GM21390 (cell line): ENCODE measurements around the gene CFAP61.

Source experiments
- ATAC-seq: cut with Tn5 transposase; IDR thresholded peaks from one replicate; pipeline ENCODE4 v1.9.1; 2021; ENCODE audit not compliant: unreplicated experiment

CFAP61 gene

DNA sequence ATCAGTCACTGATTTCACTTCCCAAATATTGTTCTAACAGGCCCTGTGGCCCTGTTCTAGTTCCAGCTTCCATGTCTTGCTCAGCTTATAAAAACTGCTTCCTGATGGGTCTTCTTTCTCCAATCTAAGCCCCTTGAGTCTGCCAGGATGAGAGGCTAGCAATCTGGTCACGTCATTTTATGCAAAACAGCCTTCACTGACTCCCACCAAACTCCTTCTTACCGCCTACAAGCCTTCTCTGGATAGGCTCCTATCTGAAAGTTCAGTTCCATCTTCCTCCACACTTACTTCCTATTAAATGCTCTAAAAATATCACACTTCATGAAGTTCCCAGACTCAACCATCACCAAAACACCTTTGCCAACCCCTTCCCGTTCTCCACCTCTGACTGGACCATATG lies 15.6 kb upstream of the CFAP61 start:
- ATAC-seq = no peak

DNA sequence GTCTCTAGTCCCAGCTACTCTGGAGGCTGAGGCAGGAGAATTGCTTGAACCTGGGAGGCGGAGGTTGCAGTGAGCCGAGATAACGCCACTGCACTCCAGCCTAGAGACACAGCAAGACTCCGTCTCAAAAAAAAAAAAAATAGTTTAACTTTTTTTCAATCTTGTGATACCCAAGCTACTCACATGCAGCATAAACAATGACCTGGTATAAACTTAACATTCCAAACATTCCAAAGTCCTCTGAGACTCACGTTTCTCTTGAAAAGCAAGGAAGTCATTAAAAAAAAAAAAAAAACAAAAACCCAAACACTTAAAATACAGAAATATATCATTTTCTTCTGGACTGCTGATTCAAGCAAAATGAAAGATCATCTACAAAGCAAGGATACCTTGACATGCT lies 14.4 kb upstream of the CFAP61 start:
- ATAC-seq = no peak

DNA sequence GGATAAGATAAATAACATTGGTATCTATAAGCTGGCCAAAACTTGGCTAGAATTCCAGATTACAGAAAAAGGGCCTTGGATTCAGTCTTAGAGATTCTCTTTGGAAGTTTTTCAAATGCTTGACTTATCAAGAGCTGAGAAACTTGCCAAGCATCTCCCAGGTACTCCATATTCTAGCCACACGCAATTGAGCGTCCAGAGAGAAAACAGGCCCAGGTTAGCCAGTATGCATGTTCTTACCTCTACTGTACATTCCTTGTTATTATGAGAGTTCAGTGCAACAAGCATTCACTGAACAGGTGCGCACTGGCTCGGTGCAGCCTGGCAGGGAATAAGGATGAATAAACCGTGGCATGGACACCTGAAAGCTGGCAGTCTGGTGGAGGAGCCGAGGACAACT lies 13.7 kb upstream of the CFAP61 start:
- ATAC-seq = no peak

DNA sequence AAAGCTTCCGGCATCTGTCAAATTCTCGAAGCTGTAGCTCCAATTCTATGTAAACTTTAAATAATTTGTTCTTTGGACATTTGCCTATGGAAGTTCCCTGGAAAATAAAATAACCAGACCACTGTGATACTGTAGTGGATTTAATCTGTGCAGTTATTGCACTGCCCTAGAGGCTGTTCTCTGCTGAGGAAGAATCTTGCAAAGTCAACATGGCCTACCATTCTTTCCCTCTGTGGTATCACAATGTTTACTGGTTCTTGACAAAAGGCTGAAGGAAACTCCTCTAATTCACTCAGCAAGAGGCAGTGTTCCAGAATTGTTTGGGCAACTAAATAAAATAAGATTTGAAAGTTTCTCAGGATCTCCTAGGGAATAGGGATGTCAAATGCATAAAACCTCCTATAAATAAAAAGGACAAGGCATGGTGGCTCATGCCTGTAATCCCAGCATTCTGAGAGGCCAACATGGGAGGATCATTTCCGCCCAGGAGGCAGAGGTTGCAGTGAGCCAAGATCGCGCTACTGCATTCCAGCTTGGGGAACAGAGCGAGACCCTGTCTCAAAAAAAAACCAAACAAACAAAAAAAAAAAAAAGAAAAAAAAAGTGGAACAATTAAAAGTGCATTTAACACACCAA lies 12.5 kb upstream of the CFAP61 start:
- ATAC-seq = no peak

DNA sequence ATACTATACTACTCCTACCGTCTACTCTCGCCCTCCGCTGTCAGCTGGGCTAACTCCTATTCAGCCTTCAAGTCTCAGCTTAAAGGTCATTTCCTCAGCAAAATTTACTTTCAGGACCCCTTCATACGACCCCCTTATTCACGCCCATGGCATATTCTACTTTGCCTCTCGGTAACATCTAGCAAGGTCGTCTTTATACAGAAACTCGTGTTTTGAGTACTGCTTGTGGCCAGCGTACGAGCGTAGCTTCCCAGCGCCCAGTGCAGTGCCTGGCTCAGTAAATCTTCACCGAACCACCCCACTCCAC lies 612 bp upstream of the CFAP61 start:
- ATAC-seq = peak; percentile 3

DNA sequence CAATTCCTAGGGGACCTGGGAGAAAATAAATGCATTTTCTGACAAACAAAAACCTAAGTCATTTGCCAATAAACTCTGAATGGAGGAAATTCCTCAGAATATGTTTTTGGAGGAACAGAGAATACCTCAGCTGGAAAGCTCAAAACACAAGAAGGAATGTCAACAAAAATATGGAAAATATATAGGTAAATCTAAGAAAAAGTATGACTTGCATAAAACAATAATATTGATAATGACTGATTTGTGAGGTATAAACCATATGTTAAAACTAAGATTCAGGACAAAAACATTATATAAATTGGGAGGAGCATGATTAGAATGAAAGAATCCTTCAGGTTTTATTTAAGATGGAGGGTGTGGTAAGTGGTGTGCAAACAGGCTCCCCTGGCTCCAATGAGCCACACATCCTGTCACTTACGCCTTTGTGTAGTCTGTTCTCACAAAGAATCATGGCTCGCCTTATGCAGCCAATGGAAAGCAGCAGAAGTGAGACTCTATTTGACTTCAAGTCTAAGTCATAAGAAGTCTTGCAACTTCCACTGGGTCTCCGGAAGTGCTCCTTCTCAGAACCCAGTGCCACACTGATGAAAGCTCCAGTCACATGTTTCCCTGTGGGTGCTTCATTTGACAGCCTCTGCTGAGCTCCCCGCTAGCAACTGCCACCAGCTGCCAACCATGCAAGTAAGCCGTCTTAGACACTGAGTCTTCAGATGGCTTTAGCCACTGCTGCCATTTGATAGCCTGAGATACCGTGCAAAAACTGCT lies 8.1 kb downstream of the CFAP61 start:
- no peak for ATAC-seq

DNA sequence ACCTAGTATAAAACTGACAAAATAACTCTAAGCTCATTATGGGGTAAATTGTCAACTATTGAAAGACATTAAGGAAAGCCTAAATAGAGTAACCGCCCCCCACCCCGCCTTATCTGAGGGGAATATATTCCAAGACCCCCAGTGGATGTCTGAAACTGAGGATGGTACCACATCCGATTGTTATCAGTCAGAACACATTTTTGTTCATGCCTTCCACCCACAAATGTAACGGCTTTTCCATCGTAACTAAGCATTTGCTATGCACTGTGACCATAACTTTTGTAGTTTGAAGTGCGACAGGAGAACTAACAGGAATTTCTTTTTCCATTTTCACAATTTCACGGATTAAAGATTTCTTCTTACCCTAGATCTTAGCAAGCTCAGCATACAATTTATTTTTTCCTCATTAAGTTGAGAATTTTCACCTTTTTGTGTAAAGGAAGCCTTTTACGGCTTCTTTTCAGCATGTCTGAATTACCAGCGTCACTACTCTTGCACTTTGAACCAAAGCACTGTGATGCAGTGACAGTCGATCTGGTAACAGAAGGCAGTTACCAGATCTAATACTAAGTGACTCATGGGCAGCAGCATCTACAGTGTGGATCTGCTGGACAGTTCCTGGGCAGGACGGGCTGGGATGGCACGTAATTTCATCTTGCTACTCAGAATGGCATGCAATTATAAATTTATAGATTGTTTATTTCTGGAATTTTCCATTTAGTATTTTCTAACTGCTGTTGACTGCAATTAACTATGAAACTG lies 11.8 kb downstream of the CFAP61 start:
- no peak for ATAC-seq

DNA sequence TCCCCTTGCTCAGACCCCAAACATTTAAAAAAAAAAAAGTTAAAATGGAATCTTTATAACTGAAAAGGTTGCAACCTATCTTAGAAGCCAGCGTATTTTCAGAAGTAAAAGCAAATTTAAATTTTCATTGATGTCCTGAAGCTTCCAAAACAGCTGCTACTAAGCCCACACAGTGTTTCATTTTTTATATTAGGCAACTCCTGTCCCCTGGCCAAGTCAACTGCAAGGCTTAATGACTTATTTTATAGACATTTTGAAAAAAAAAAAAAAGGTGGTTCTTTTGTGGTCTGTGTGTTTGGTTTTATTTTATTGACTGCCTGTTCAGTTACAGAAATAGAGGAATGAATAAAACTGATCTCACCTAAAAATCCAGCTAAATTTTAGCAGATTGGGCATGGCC lies 13.0 kb downstream of the CFAP61 start:
- ATAC-seq = no peak

DNA sequence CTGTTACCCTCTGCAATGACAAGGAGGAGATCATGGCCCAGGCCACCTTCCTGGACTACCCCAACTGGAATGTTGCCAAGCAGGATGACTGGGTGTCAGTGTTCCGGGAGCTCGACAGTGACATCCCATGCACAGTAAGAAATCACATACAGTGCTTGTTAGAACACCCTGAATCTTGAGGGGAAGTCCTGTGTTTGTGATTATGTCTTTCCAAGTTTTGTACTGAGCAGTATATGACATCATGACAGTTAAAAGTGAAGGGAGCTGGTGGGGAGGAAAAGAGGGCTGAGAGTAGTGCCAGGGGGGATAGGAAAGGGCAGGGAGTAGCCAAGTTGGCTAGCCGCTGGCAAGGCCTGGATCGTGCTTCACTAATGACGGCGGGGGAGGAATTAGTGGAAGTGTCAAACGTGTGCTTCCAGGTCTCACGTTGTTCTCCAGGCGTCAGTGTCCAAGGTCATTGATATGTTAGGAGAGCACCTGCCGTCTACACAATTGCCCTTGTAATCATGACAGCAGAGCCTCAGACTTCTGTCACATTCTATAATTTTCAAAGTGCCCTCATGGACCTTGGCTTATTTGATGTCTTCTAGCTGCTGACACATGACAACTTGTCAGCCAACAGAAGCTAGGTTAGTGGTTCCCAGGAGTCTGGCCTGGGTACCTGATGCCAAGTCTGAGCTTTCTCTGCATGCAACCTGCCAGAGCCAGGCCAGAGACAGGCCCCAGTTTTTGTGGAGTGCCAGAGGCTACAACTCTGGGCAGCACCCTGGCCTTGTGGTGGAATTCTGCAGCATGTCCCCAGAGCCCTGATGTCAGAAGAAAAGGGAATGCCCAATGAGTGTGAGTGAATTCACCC lies 18.8 kb downstream of the CFAP61 start:
- no peak for ATAC-seq

DNA sequence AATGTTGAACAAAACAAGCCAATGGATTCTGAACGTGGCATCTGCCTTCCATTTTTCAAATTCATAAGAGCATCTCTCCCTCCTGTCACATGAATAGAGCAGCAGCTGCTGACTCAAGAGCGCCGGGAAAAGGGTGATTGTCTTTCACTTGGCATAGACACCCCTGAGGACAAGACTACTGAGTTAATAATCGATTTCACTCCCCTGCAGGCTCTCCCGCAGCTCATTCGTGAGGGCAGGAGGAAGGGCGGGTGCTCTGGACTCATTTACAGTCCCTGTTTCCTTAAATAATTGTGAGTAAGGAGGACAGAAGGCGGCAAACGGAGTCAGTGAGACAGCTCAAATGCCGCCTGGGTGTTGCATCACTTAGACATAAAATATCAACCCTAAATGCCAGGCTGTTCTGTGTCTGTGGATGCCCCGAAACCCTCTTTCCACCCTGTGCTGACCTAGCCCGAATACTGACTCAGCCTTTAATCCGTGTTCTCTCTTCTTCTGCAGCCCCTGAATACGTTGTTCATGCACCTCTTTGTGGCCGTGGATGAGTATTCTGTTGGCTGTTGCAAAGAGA lies 21.6 kb downstream of the CFAP61 start:
- ATAC-seq = no peak

DNA sequence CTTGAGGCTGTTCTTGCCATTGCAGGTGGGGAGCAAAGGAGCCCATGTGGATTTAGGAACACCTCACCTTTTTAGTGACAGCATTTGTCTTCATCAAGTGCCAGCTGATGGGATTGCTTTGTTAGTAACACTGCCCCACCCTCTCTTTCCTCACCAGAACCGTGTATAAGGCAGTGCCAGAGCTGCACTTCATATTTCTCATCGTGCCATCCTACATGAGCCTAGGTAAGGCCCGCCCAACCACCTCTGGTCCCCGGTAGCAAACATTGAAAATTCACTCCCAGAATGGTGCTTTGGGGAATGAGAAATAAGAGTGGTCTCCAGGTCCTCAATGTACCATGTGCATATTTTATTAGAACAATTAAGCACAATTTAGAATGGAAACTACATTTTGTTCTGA lies 22.7 kb downstream of the CFAP61 start:
- ATAC-seq = no peak

DNA sequence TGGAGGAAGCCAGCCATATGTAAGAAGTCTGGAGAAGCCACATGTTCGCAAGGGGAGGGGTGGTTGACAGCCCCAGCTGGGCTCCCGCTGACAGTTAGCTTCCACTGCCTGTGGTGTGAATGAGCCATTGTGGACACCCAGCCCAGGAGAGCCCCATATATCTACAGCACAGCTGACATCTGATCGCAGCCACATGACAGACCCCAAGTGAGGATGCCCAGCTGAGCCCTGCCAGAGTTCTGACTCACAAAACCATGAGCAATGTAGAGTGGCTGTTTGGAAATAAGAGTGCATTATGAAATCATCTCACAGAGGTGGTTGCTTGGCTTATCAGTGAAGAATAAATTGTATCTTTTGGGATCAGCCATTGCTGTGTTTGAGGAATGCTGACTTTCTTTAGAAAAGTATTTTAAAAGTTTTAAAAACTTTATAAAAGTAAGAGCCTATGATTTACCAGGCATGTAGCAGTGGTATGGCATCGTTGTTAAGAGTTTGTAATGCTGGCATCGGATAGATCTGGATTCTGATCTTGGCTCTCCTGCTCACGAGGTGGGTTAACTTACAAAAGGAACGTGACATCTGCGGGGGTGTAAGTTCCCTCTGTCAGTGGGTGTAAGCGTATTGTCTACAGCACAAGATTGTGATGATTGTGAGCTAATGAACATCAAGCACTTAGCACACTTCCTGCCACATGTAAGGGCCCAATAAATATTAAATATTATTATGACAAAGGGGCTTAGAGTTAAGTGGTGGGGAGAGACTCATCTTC lies 24.1 kb downstream of the CFAP61 start:
- ATAC-seq = no peak

DNA sequence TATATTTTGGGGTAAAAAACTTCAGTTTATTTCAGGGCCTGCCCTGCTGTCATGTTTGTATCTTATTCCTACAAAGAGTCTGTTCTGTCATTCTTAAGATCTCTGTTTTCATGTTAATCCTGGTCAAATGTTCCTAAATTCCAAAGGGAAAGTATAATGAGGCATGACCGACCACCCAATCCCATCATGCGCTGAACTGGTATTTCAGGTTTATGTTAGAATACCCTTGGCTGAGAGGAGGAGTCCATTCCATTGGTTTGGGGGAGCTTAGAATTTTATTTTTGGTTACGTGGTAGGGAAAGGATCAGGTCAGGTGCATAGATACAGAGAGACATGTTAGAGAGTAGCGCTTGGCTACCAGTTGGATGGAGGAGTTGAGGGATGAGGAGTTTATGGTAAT lies 25.7 kb downstream of the CFAP61 start:
- no peak for ATAC-seq

DNA sequence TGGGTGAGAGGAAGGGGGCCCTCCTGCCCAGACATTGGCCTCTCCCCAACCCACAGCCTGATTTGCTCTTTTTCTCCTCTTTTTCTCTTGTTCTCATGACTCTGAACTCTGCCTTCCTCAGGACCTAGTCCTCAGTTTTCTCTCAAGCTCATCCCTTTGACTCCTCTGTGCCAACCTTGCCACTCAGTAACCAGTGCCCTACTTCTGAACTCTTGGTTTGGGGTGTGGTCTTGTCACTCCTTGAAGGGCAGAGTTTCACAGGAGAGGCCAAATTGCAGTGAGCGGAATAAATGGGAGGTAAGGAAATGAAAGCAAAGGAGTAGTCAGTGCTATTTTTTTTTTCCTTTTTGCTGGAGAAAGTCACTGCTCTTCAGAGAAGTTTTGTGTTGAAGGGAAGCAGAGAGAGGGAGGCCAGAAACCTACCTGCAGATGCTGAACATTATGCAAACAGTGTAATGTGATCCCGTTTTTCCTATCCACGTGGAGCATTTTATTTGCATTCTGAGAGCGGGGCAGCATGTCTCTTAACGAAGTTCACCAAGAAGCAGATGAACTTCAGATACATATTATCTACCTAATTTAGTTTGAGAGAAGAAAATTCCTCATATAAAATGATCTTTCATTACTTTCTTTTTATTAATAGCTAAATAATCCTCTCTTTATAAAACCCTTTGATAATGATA lies 26.9 kb downstream of the CFAP61 start:
- ATAC-seq = no peak

DNA sequence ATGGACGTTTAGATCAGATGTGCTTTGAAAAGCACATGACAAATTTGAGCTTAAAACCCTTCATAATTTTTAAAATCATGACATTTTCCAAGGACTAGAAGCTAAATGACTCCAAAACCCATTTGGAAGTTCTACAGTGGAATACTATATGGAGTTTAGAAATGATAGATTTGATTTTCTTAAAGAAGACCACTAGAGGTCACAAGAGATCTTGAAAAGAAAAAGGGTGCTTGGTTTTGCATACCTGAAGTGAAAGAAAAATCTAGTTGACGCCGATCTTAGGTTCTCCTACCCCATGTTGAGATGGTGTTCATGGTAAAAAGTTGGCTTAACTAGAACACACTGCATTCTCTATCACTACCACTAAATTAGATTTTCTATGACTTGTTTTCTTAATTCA lies 31.5 kb downstream of the CFAP61 start:
- no peak for ATAC-seq

DNA sequence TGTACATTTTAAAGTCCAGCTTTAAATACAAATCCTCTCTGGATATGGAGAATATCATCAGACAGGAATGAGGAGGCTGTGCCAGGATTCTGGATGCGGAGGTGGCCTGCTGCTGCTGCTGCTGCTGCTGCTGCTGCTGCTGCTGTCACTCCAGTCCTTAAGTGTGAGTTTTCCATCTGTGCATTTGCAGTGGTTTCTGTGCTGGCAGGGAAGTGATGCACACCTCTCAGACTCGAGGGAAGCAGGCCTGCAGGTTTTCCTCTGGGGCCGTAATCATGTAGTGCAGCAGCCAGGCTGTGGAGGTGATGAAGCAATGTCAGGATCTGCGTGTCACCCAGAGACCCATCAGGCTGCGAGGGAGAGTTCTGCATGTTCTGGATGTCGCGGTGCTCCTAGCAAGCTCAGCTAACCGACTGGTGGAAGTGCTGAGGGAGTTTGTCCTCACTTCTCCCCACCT lies 32.0 kb downstream of the CFAP61 start:
- no peak for ATAC-seq

DNA sequence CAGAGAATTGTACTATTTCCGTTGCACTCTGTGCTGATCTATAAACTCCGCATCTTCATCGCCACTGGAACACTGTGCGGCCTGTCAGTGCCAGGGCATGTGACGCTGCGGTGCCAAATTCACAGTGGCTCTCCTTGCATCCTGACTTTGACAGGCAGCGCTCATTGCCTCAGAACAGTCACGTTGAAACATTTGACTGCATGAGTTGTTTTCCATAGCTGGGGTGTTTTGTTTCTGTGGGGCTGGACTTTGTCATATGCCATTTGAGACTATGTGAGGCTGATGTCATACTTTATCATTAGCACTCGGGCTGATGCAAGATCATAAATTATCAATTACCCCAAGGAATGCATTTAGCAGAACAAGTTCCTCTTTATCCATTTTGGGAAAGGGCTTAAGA lies 32.7 kb downstream of the CFAP61 start:
- no peak for ATAC-seq

DNA sequence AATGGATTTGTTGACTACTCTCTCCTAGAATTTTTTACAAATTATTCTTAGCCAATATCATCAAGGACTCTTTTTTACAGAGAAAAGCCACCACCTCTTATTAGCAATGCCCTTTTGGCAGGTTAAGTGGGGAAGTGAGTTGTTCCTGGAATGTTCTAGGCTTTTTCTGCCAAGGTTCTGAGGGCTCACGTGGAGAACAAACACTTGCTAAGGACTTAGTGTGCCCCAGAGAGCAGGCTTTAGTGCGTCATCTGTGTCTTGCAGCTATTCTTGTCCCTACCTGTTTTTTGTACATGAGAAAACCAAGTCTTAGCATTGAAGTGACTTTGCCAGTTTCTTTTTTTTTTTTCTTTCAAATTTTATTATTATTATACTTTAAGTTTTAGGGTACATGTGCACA lies 33.5 kb downstream of the CFAP61 start:
- ATAC-seq = no peak

DNA sequence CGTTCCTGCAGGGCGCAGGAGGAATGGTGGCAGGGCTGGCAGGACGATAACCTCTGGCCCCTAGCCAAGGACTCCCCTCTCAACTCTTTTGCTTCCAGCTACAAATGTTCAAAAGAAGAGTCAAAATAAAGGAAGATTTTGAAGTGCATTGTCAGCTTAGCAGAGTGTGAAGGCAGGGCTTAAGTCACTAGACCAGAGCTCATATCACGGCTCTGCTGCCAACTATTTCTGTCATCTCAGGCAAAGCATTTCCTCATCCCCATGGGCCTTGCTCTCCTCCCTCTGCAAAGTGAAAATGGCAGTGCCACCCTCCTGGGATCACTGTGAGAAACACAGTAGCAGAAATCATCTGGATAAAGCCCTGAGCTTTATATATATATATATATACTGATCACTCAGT lies 36.7 kb downstream of the CFAP61 start:
- no peak for ATAC-seq

DNA sequence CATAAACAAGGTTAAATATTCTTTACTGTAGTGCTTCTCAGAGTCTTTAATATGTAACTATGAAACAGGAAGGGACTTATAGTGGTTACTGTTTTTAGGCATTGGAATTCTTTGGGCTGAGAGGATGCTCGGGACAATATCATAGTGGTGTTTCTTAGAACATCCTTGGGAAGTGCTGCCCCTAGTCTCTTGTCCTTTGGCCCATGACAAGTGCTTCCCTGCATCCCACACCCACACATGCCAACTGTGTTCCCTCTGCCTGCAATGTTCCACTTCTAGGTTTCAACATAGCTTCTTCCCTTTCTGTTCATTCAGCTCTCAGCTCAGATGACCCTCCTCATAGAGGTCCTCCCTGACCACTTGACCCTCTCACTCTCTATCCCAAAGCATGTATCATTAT lies 37.6 kb downstream of the CFAP61 start:
- no peak for ATAC-seq
